GM19468 (cell line): Measurements from ENCODE around the gene PRR14.

ENCODE experiments used
- ATAC-seq: cut with Tn5 transposase; IDR thresholded peaks from one replicate; pipeline ENCODE4 v1.9.1; 2021; ENCODE audit warnings: mild to moderate bottlenecking, moderate library complexity, moderate number of reproducible peaks; ENCODE audit not compliant: unreplicated experiment; ENCODE audit errors: extremely low read depth

Gene PRR14

DNA sequence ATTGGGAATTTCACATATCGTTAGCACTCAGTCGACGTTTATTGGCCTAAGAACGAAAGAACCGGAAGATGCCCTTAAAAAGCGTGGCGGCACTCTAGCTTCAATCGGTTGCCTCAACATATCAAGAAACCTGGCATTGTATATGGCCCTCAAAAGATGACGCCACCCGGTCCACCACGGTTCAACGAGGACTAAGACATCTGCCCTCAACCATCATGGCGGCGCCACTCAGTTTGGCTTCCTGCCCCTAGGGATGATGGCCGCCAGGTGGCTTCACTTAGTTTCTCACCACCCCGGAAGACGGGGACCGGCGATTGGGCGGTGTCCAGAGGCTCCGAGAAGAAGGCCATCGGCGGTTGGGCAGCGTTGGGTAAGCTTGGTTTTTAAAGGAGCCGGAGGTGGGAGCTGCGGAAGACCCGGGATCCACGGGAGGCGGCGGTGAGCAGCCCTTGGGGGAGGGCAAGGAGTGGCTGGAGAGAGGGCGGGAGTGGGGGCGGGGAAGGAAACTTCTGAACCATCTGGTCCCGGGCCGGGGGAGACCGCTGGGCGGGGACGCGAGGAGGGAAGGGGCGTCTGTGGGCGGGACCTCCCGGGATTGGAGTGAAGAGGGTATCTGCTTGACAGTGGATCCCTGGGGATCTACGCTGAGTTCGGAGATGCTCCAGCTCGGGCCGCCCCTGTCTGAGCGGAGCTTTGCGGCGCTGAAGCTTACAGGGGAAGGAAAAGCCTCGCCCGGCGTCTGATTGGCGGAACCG, at the start of gene PRR14:
Gene PRR14, plus strand, starts transcription at position 592 of the 755 bp plus-strand sequence. CDS start 686 bp downstream, outside the sequence.
- peak; percentile 70 for ATAC-seq

DNA sequence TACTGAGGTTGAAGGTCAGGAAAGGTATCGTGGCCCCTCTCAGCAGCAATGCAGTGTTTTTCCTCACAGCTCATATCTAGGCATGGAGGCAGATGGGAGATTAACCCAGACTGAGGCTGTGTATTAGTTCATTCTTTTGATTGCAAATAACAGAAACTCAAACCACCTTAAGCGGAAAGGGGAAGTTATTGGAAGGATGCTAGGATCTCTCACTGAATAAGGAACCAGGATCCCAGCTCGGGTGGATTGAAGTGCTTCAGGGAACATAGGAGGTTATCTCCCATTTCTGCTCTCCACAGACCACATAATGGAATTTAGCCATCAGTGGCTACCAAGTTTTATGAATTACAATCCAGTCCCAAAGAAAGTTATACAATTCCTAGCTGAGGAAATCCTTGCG, 48.8 kb upstream of the PRR14 start:
- no peak for ATAC-seq

DNA sequence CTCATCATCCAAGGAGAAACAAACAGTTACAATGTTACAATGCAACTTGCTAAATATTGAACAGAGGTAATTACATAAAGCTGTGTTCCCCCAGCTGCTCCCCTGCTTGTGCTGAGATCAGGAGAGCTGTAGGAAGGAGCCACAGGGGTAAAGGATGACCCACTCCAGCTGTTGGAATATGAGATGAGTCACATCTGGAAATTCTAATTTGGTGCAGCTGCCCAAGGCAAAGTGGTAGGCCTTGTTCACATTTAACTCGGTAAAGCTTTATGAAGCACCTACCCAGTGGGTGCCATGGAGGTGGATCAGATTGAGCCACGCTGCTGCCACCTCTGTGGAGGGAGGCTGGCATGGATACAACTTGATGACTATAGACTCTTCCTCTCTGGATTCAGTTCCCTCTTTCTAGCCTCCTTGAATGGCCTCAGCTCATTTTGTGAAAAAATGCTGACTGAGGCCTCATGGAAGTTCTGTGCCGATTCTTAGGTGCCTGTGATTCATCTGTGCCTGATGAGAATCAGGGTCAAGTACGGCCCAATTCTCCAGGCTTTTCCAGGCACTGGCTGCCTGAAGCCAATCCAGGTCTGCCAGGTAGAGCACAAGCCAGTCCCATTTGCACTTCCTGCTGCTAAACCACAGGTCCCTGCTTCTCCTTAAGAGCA, 48.0 kb upstream of the PRR14 start:
- ATAC-seq = no peak

DNA sequence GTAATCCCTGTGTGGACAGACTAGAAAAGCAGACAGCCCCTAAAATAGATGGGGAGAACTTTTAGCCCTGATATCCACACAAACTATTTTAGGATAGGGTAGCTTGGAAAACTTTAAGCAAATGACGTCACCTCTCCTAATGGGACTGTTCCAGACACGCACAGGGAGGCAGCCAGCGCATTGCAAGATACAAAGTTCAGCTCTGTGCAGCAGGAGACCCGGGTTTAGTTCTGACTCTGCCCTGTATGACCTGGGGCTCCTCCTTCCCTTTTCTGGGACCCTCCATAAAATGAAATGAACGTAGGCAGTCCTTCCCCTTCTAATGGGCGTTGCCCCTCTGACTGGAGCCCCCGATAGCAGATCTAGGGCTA, 46.8 kb upstream of the PRR14 start:
- ATAC-seq = no peak

DNA sequence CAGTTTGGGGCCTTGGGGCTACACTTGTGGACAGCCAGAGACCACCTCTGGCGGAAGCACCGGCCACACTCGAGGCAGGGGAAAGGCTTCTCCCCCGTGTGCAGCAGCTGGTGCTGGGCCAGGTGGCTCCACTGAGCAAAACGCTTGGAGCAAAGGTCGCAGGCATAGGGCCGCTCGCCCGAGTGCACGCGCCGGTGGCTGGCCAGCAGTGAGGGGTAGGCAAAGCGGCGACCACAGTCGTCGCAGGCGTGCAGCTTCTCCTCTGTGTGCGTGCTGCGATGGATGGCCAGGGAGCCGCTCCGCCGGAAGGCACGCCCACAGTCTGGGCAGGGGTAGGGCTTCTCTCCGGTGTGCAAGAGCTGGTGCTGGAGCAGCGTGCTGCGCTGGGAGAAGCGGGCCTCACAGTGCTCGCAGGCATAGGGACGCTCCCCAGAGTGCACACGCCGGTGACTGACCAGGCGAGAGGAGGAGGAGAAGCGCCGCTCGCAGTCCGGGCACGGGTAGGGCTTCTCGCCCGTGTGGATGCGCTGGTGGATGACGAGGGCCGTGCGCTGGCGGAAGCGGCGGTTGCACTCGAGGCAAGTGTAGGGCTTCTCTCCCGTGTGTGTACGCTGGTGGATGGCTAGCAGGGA, 46.3 kb upstream of the PRR14 start:
- ATAC-seq = no peak

DNA sequence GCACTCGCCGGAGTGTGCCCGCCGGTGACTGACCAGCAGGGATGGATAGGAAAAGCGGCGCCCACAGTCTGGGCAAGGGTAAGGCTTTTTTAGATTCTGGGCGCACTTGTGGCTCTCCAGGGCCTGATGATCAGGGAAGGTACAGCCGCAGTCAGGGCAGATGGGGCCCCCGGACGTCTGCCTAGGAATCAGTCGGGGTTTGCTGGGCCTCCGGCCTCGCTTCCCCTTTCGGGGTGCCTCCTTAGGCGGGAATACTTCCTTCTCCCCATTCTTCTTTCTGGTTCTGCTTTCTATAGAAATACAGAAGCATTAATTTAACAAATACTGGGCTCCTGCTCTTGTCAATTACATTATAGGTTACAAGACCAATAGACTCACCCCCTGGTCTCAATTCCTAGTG, 45.6 kb upstream of the PRR14 start:
- no peak for ATAC-seq

DNA sequence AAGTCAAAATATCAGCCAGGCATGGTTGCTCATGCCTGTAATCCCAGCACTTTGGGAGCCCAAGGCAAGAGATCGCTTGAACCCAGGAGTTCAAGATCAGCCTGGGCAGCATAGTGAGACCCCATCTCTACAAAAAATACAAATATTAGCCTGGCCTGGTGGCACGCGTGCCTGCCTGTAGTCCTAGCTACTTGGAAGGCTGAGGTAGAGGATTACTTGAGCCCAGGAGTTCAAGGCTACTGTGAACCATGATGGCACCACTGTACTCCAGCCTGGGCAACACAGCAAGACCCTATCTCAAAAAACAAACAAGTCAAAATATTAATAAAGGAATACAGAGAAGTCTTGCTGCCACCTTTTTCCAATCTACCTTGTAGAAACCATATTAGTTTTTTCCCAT, 44.8 kb upstream of the PRR14 start:
- no peak for ATAC-seq

DNA sequence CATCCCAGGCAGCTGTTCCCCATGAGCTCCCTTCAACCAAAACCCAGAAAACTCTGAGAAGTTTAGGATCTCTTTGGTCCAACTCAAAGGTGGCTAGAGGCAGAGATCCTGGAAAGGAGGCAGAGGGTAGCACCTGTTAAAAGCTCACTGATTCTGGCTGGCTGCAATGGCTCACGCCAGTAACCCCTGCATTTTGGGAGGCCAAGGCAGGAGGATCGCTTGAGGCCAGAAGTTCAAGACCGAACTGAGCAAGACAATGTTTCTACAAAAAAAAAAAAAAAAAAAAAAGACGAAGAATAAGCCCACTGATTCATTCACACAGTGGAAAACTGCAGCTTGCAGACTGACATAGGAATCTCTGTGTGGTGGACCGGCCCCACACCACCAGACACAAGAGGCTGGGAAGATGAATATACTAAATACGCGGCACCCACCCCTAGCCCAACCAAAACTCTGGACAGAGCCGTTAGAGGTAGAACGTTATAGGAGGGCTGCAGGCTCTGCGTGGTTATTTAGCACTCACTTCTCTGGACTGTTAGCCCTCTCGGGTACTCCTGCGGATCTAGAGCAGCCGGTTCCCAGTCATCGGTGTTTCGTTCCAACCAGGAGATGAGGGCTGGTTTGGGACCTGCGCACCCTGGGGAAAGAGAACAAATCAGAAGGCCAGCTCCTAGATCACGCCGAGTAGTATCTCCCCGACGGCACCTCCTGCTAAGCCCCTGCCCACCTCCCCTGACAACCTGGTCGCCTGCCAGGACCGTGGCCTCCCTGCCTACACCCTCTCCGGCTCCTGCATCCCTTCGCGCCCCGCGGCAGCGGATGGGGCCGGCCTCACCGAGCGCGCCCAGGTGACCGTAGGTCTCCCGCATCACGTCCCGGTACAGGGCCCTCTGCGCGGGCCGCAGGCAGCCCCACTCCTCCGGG, 41.5 kb upstream of the PRR14 start:
- no peak for ATAC-seq

DNA sequence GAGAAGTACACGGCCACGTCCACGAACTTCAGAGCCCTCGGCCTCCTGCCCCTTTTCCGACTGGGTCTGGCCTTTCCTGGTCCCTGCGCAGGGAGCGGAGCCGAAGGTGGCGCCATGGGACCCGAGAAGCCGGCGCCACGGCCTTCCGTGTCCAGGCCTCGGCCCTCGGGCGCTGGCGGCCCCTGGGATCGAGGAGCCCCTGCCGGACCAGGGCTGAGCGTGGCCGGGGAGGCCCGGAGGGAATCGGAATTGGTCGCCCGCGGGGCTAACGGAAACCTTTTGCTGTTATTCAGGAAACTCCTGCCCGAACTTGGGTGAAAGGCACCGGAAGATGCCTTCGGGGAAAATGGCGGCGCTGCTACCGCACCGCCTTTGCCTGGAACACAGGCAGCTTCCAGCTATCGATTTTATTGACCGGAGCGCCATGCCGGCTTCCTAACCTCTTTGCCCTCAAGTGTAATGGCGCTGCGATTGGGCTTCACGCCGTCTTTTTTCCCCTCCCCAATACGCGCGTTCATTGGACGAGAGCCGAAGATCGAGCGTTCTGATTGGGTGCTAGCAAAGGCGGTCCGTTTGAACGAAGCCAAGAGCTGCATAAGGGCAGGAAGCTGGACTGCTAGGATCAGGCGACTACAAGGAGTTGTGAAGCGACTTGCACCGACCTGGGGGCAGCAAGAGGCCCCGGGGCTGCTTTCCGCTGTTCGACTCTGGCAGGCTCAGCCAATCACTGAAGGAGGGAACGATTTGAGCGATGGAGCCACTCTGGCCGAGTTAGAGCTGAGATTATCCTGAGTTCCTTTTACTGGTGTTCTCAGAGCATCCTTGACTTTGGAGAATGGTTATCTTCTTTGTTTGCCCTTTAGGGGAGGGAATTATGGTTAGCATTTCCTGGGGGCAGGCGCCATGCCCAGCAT, 40.6 kb upstream of the PRR14 start, which contains the start of gene ZNF689:
Gene ZNF689, minus strand, starts transcription at position 464 of the 914 bp plus-strand sequence. Its CDS starts 348 bp downstream, at position 116.
- peak; percentile 39 for ATAC-seq

DNA sequence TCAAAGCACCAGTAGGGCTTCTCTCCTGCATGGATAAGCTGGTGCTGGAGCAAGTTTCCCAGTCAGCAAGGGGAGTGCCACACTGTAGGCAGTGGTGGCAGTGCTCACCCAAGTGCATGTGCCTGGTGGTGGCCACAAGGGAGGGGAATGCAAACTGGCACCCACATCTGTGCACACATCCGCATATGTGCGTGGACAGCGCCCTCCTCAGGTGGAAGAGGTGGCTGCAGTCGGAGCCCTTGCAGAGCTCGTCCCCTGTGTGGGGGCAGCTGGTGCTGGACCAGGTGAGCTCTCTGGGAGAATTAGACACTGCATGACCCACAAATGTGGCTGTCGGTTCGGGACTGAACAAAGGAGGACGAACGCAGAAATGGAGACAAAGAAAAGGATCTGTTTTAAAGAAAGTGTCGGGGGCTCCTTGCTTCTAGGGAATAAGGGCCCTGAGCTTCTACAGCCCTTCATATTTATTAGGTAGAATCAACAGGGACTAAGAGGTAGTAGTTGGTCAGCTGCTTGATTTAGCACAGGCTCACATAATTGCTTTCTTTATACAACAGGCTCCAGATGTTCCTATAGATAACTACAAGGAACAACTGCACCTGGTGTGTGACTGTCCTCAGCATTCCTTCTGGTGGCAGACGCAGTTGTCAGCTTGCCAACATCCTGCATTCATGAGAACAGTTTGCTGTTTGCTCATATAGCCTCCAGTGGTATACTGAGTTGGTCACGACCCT, 35.2 kb upstream of the PRR14 start:
- no peak for ATAC-seq

DNA sequence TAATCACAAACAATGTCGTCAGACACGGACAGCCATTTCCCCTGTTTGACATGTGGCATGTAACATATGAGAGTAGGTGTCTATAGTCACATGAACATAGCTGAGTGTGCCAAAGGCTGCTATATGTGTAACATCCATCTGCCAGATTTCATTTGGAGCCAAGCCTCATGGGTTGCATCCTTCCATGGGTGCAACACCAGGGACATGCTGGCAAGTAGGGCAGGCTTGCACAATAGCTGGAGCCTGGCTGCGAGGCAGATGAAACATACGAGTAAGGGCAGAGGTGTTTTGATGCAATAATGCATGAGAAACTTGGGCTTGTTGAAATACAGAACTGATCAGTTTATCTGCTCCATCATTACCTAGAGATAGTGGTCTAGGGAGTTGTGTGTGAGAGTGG, 31.6 kb upstream of the PRR14 start:
- ATAC-seq = no peak

DNA sequence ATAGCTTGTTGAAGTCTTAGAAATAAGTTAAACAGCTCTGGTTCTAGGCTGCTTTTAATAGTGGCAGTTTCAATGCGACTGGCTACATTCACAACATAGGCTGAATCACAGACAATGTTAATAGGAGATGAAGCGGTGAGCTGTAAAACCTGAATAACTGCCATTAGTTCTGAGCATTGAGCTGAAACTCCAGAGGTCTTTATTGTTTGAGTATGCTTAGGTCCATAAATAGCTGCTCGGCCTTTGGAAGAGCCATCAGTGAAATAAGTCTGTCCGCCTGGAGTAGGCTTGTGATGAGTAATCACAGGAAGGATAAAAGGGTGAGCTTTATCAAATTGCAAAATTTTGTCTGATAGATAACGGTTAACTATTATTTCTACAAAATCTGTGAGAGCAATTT, 31.1 kb upstream of the PRR14 start:
- ATAC-seq = no peak

DNA sequence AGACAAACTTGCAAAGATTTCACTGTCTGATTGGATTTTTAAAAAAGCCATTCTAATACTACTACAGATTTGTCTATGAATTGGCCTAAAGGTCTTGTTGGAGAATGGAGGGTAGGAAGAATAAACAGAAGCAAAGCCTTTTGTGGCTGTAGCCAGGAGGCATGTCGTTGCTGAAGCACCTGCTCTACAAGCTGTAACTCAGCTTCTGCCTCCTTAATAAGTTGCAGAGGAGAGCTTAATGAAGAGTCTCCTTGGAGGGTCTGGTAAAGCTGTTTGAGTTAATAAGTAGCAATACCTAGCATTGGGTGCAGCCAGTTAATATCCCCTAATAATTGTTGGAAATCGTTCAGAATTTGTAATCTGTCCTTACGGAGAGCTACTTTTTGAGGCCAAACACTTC, 30.6 kb upstream of the PRR14 start:
- ATAC-seq = no peak

DNA sequence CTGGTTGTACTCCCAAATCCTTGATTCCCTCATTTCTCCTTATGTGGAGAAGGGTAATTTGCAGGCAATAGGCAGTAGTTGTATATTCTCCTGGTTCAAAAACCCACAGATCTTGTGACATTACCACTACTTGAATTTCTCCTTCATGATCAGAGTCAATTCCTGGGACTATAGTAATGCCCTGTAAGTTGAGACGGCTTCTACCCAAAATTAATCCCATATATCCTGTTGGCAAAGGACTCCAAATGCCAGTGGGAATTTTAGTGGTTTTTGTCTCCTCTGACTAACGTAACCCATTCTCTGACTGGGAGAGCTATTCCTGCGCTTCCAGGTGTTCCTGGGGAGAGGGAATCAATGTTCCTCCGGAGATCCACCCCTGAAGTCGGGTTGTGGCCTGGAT, 29.0 kb upstream of the PRR14 start:
- ATAC-seq = no peak

DNA sequence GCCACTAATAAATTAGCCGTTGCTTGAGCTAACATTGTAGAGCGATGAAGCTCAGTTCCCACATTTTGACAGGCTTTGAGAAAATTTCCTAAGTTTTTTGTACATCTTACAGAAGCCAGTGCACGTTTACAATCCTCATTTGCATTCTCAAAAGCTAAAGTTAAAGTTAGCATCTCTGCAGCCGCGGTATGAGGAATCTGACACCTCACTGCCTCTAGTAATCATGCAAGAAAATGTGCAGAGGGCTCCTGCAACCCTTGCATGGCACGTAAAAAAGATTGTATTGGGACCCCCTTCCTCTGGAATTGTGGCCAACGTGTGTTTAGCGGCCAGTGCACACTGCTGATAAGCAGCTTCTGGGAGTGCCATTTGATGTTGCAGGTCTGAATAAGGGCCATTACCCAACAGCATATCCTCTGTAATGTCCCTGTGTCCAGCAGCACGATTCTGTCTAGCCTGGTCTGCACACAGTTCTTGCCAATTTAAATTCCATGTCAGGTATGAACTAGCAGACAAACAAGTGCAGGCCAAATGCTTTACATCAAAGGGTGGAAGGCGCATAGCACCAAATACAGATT, 28.2 kb upstream of the PRR14 start:
- no peak for ATAC-seq

DNA sequence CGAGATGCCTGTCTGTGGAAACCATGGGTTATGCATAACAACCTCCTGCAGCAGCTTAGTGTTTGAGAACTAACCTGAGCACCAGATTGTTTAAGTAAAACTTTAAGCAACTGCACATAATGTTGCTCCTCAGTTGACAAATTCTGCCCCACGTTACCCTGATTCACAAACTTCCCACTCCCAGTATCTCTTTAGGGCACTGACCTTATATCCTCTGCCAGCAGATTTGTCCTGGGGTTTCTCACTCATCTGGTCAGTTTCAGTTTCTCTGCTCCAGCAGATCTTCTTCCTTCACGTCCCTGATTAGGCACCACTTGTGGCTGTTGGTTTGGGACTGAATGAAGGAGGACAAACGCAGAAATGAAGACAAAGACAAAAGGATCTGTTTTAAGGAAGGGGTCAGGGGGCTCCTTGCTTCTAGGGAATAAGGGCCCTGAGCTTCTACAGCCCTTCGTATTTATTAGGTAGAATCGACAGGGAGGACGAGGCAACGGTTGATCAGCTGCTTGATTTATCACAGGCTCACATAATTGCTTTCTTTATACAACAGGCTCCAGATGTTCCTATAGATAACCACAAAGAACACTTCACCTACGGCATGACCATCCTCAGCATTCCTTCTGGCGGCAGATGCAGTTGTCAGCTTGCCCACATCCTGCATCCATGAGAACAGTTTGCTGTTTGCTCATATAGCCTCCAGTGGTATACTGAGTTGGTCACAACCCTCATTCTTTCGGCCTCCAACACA, 27.1 kb upstream of the PRR14 start:
- ATAC-seq = no peak

DNA sequence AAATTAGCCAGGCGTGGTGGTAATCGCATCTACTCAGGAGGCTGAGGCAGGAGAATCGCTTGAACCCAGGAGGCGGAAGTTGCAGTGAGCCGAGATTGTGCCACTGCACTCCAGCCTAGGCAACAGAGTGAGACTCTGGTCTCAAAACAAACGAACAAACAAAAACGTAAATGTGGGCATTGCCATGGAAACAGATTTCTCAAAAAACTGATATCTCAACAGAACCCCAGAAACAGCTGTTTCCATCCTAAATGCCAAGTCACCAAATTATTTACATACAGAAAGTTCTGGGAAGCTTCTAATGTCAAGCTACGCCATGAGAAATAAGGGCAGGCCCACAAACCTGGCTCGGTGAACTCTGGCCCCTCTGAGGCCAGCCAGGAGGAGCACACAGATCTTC, 24.5 kb upstream of the PRR14 start:
- ATAC-seq = no peak
